ENCODE results near the gene IL31RA.
A peak's percentile ranks its signal among the peaks of the same experiment; 100 is the strongest.

Gene IL31RA

DNA sequence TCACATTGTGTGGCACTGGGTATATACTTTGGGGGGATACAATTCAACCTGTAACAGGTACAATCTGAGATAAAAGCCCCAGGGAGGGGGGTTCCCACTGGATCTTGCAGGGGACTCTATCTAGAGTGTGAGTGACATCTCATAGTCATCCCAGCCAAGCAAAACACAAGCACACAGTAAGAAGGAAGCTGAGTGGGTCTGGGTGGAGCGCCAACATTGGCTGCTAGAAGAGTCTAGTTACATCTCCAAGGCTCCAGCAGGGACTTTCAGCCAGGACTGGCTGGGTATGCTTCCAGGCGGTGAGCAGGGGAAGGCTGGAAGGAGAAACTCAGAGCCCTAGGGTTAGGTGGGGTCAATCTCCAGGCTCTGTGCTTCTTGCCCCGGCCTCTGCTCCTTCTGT is 53.0 kb downstream of the IL31RA start:
- no peak for DNase-seq

DNA sequence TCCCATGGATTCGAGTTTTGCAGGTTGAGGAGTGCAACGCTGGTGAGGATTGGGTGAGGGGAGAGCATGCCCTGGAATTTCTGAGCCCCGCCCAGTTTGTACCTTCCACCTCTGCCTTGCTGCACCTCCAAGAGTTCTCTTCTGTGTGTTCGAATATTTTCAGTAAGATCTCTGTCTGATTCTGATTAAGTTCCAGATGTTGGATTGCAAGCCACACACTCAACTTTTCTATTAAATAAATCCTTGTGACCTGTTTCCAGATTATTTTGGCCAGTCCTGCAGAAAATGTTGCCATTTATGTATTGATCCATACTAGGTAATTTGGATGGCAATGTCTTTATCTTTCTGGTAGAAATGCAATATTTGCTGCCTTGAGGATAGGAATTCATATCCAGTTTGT is 54.1 kb downstream of the IL31RA start:
- no peak for DNase-seq

DNA sequence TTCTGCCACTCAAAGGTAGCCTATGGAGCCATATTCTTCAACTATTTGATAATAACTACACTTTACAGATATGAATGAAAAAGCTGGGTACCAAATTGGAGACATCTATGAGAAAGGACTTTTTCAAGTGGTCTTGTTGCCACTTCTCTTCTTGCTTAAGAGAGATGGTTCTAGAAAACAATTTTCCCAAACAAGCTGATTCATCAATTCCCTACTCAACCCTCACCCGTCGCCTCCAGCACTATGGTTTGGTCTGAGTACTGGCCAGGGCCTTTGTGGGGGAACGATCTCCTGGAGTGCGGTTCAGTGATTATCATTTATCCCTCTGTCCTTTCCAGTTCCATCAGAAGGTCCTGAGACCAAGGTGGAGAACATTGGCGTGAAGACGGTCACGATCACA is 56.8 kb downstream of the IL31RA start:
- no peak for DNase-seq

DNA sequence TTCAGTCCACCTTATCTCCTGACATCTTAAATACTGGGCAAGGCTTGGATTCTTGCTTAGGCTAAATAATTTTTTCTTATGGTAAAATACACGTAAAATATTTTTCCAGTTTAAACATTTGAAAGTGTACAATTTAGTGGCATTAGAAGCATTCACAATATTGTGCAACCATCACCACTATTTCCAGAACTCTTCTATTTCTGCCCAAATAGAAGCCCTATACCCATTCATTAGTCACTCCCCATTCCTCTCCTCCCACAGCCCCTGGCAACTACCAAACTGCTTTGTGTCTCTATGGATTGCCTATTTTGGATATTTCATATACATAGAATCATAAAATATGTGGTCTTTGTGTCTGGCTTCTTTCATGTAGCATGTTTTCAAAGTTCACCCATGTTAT is 57.6 kb downstream of the IL31RA start:
- DNase-seq: peak; percentile 20

DNA sequence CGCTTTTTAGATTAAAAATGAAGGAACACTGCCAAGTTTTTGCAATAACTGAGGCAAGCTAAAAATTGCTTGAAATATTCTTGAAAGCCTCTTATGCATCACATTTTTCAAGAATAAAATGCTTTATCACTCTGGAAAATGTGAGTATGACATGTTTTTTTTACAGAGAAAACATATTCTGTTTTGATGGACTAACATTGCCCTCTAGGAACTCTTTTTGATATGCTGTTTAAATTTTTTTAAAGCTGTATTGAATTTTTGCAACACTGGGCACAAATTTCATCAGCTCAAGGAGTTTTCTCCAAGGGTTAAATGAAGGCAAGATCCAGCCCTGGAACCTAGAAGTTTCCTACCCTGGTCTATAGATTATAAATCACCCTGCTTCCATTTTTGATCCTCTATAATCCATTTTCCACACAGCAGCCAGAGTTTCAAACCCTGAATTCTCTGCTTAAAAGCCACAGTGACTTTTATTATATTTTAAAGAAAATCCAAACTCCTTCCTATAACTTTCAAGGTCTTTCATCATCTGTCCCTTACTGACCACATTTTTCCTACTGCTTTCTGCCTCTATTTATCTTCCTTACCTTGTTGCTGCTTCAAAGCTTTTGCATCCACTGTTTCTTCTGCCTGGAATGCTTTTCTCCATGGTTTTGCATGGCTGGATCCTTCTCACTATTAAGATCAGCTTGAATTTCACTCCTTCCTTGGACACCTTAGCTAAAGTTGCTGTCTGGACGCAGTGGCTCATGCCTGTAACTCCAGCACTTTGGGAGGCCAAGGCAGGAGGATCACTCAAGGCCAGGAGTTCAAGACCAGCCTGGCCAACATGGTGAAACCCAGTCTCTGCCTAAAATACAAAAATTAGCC is 60.9 kb downstream of the IL31RA start:
- peak; percentile 74 for DNase-seq

DNA sequence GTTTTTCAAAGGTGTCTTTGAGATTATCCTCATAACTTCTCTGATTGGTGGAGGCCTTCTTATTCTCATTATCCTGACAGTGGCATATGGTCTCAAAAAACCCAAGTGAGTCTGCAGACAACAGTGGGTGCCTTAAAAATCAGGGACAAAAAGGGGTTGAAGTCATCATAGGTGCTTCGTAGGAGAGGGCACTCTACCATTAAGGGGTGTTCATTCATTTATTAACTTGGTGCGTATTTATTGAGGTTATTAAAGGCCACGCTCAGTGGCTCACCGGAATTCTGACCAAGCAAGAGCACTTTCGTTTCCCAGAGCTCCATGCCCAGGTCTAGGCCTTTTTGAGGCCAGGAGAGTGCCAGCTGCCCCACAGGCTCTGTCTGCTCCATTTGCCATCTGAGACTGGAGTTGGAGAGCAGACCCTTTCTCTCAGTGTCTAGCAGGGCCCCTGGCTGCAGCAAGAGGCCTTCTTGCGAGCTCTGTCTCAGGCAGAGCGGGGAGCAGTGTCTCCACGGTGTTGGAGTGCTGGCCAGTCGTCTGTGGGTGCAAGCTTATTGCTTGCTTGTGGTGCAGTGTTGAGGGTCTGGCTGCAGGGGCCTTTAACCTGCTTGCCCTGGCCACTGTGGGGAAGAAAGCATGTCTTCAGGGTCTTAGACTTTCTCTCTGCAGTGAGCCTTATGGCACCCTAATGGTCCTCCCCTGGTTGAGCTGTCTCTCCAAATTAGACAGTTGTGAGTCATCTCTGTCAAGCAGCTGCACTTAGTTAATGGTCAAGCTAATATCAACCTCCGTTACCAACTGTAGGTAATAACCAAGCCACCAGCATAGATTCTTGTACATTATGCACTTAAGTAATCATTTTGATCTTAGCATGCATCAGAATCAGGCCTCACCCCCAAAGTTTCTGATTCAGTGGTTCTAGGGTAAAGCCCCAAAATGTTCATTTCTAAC is 62.6 kb downstream of the IL31RA start:
- DNase-seq: no peak

DNA sequence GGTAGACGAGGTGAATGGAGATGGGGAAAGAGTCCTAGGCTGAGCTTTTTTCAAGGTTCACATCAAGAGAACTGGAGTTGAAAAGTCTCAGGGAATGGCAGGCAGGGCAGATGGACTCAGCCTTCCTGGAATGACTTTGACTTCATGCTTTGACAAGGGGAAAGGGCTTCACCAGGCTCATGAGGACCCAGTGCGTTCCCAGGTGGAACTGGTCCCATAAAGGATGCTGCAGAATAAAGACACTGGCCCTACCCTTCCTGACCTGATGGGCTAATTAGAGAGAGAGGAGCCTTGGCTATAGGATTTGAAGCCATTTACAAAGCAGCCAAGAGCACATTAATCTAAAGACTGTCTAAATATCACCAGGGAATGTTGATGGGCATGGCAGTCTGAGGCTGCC is 63.8 kb downstream of the IL31RA start:
- no peak for DNase-seq

DNA sequence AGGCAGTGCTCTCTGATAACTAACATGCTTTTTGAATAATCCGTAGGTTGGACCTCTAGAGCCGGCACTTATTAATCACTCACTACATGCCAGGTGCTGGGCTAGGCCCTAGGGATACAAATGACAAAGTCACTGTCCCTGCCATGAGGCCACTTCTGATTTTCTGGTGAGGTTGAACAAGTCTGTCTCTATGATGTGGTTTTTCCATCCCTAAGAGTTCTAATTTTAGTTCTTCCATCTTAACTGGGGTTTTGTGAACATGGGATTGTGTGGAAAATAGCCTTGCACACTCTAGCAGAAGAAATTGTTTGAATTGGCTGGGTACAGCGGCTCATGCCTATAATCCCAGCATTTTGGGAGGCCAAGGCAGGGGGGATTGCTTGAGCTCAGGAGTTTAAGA is 64.6 kb downstream of the IL31RA start:
- no peak for DNase-seq

DNA sequence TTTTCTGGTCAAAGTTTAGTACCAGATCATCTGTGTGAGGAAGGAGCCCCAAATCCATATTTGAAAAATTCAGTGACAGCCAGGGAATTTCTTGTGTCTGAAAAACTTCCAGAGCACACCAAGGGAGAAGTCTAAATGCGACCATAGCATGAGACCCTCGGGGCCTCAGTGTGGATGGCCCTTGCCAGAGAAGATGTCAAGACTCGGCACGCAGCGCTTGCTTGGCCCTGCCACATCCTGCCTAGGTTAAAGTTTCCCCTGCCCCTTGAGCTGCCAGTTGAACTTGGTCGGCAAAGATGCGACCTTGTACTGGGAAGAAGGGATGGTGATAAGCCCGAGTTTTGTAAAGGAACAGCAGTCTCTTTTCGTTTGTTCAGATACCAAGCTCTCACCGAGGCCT is 65.8 kb downstream of the IL31RA start:
- no peak for DNase-seq

DNA sequence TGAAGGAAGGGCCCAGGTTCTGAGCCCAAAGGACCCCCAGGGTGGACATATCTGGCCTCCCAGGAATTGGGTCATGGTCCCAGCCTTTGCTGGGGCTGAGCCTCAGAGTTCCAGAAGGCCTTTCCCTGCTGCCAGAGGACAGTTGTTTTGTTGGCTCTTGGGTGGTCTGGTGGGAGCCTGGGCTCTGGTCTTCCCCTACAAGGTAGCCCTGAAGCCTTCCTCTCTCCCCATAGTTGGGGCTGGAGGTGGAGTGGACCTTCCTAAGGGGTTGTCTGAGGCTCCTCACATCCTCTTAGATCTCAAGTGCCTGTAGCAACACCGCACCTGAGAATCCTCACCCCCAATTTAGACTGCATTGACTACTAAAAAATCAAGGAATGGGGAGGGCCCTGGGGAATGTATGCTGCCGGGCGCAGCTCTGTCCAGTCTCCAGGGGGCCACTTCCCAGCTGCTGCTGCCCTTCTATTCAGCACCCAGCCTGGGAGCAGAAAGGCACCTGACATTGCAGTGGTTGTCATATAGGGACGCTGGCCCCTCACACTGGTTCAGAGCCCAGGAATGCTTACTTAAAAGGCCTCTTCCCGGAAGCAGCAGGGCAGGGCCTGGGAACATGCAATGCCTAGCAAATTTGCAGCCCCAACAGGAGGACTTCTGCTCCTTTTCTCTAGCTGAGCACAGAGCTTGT is 66.4 kb downstream of the IL31RA start:
- no peak for DNase-seq

DNA sequence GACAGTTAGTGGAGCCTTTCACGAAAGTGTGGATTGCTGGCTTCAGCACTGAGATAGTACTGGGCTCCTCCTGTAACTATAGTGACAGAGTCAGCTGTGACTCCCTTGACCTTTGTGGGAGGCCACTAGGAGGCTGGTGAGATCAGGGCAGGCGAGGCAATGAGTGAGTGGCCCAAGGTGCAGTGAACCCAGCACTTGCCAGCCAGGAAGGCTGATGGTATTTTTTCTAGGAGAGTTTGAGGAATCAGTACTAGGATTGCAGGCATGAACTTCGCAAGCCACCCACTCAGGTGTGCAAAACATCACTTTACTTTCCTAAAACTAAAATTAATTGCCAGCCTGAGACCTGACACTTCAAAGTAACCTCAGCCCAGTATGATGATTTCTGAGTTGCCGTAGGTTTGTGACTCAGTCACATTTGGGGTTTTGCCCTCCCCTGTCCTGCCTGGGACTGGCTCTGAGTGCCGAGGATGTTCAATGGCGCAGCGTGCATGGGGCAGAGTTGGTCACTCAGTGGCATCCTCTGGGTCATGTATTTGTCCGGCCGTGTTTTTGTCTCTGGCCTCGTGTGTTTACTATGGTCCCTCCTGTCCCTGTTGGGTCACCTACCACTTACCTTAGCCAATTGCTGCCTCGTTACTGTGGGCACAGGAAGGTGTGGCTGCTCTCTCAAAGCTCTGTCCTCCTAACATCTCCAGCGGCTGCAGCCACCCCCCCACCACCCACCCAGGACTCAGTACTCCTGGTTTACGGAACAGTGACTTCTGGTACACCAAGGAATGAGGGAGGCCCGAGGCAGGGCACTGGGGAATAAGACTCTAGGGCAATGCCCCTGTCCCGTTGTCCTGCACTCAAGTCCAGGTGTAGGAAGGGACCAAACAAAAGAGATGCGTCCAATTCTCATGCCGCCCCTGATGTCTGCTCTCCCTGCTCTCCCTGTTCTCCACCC is 67.2 kb downstream of the IL31RA start:
- DNase-seq: no peak

DNA sequence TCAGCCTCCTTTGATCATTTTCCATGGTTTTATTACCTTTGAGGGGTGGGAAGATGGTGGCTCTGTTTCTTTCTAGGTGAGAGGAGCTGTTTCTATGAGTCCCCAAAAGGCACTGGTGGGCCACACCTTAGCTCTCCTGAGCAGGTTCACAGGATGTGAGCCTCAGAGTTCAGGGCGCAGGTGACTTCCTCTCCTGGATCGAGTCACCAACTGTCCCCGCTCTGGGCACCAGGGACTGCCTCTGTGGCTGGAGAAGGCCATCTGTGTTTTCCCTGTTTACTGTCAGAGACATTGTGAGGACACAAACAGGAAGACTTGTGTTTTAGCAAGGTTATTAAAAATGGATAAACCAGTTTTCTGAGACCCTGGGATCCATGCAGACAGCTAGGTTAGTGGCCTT is 68.5 kb downstream of the IL31RA start:
- no peak for DNase-seq

DNA sequence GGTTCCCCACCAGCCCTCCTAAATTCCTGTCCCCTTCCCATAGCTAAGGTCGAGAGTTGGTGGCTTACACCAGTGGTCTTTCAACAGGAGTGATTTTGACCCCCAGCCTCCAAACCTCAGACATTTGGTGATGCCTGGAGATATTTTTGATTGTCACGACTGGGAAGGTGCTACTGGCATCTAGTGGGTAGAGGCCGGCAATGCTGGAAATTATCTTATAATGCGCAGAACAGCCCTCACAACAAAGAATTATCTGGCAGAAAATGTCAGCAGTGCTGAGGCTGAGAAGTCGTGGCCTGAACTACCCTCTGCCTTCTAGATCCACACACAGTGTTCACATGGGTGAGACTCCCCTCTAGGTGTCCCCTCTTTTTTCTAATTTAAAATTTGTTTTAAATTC is 69.6 kb downstream of the IL31RA start:
- no peak for DNase-seq

DNA sequence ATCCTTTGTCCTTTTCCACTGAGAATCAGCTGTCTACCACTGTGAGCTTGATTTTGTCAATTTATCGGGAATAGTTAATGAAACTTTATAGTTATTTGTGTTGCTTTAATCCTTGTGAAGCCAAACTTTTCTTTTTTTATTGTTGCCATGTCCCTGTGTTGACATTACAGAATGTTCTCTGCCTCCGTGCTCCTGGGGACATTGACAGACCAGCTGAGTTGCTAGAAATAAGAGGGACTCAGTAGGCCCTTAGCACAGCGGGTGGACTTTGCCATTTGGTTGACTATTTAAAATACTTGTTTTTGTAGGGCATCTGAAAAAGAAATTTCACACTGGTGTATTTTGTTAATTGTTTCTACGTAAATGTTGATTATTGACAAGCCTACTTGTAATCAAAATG is 70.5 kb downstream of the IL31RA start:
- no peak for DNase-seq

DNA sequence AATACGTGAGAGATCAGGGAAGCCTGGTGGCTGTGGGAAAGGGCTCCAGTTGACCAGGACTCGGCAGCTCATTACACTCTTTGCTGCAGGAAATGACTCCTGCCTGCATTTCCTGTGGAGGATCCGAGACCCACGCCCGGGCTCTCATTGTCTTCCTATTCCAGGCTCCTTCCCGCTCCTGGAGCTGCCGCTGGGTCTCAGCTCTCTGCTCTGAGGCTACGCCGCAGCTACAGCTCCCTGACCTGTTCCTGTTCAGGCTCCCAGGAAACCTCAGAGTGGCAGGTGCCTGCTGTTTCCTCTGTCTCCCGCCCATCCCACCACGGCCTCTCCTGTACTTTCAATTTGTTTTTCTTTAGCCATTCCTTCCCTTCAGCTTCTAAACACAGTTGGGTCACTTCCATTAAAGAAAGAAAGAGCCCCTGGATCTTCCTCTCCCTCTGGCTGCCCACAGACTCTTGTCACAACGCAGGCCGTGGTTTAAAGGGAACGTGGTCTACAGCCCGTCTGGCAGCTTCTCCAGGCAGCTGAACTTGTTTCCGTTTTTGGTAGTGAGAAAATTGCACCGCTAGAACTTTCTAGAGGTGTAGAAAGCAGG is 72.1 kb downstream of the IL31RA start:
- peak; percentile 18 for DNase-seq

DNA sequence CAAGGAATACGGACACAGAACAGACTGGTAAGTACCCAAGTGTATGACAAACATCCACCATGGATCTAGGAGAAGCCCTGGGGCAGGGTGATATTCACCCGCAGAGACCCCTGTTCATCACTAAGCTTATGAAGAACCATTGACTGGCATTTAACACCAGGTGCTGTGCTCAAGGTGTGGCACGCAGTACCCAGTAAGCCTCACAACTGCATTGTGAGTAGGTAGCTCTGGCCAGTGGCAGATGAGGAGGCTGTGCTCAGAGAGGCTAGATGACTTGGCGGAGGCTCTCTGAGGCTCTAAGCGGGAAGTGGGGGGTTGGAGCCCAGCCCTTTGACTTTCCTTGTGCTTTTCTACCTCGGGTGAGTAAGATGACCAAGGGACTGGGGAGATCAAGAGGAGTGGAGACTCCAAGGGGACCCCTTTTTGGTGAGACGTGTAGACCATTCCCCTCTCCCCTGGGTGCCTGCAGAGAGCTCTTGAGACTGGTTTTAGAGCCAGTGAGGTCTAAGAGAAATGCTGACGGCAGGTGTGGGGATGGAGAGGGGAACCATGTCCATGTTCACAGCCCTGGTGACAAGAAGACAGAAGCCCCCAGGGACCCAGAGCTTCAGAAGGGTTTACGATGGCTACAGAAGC is 72.8 kb downstream of the IL31RA start:
- DNase-seq: no peak

DNA sequence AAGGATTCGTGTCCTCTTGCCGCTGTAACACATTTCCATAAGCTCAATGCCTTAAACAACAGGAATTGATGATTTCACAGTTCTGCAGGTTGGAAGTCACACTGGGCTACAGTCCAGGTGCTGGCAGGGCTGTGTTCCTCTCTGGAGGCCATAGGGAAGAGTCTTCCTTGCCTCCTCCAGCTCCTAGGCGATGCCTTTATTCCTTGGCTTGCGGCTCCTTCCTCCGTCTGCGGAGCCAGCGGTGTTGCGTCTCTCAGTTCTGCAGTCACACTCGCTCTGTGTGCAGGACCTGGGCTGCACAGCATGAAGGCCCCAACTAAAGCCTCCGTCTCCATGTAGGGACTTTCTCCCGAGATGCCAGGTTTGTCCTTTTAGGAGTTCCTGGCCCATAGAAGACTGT is 73.6 kb downstream of the IL31RA start:
- DNase-seq: no peak

DNA sequence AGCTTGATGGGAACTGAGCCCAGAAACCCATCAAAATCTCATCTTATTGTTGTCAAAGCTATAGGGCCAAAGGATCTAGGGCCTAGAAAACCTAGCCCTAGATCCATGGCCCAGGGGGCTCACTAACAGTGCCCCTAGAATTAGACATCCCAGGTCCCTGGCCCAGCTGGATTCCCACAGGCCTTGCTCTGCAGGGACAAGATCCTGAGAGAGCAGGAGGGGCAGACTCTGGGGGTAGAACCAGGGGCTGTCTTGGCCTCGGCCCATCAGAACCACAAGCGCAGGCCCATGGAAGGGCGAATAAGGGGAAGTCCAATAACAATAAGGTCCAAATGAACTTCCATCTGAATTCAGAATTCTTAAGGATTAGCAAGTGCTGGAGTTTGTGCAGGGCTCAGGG is 74.0 kb downstream of the IL31RA start:
- no peak for DNase-seq

DNA sequence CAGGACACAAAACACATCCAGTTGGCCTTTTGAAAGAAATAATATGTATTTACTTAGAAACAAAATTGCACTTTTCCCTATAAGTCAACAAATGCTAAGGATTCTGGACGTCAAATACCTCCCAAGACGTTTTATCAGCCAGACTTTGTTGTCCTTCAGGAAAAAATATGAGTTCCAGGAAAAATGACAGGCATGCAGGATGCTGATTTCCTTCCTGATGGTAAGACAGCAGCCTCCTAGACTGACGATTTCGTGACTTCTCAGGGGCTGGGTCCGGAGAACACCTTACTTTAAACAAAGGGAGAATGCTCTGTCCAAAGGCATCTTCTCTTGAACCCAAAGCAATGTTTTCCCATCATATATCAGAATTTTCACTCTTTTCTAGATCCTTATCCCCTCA is 74.6 kb downstream of the IL31RA start:
- no peak for DNase-seq

DNA sequence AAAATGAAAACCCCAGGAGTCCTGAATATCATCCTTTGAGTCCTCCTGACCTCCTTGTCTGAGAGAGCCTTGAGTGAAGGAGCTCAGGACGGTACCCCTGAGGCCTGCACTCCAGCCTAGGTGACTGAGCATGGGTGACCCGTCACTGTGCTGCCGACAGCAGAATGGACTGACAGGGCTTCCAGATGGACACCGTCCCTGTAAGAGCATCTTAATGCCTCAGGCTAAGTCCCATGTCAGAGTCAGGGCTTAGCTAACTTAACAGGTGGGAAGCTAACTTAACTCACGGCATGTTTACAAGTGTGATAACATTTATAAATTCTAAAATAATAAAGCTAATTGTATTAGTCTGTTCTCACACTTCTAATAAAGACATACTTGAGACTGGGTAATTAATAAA is 75.3 kb downstream of the IL31RA start:
- DNase-seq: no peak
